Measurements from ENCODE around the gene PRSS35.
A peak's percentile ranks its signal among the peaks of the same experiment; 100 is the strongest.
"Not testable (repeated sequence)": the region's sequence is repeated elsewhere in the genome, so short reads cannot be mapped to it uniquely, and the experiment has no call there.

PRSS35 gene

DNA sequence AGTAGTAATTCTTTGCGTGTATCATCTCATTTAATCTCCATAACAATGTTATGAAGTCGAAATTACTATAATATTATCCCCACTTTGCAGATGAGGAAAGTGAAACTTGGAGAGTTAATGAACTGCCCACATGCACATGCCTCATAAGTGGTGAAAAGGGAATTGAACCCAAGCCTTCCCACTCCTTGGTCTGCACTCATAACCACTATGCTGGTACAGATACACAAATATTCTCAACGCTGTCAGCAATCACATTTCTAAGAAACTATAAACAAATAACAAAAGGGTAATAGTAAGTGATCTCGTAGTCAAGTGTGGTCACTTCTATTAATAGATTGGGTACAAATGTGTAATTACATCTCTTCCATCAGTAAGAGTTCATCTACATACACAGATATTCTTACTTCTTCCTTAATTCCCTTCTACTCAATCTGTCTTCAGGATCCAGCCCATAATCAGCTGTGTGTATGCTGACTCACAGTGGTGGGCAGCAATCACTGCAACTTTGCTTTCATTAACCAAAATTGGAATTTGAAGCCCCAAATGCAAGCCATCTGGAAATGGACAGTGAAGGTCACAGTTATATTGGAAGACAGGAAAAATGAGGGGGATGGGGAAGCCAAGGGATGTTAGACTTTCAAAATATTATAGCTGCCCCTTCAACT is 6.6 kb downstream of the PRSS35 start:
- peak in 1 of 2 donors; percentile 11 for DNase-seq

DNA sequence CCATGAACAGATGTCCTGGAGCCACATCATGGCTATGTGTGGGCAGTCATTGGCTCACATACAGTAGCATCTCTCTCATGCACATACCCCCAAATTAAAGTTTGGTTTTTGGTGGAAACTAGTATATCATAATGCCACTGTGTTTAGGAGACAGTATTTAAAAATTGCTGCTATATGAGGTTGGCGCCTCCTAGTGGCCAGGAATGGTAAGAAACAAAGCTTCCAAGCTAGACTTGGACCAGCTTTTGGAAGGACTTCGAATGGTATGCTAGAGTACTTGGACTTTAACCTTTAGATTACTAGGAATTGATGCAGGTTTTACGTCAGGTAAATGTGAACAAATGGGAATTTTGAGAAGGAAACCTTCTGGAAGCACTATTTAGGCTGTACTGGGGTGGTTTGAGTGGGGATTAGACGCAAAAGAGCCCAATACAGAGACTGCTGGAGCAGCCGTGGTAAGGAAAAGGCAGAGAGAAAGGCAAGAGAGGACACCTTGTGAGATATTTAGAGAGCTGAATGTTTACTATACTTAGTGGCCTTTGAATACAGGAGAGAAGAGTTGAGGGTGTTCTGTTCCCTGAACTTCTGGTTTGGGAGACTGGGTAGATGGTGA is 23.8 kb downstream of the PRSS35 start:
- DNase-seq: no peak

DNA sequence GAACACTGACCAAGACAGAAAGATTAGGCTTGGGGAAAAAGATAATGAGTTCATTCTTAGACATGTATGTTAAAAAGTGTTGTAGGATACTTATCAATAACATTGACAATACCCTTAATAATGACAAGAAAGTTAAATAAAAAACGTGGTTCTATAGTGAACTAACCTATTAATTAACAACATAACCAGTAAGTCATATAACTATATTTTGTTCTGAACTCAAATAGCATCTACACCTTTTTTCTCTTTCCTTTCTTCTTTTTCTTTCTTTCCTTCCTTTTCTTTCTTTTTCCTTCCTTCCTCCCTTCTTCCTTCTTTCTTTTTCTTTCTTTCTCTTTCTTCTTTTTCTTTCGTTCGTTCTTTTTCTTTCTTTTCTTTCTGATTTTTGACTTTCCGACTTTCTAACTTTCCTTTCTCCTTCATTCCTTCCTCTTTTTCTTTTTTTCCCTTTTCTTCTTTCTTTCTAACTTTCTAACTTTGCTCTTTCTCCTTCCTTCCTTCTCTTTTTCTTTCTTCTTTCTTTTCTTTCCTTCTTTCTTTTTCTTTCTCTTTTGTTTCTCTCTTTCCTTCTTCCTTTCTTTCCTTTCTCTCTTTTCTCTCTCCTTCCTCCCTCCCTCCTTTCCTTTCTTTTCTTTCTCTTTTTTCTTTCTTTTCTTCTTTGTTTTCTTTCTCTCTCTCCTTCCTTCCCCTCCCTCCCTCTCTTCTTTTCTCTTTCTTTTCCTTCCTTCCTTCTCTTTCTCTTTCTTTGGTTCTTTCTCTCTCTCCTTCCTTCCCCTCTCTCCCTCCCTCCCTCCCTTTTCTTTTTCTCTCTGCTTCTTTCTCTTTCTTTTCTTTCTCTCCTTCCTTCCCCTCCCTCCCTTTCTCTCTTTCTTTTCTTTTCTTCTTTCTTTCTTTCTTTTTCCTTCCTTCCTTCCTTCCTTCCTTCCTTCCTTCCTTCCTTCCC is 24.6 kb downstream of the PRSS35 start:
- no peak for DNase-seq

DNA sequence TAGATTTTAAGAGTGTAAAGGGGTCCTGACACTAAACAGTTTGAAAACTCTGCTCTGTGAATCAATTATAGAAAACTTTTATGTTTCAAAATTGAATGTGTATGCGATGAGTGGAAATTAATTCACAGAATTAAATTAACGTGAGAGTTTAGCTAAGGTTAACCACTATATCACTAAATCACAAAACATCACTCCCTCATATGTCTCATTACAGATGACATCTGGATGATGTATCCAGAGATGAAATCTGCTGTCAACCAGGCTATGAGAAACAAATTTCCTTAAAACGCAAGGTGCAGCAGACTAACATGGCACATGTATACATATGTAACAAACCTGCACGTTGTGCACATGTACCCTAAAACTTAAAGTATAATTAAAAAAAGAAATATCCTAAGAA is 27.3 kb downstream of the PRSS35 start:
- DNase-seq: no peak

DNA sequence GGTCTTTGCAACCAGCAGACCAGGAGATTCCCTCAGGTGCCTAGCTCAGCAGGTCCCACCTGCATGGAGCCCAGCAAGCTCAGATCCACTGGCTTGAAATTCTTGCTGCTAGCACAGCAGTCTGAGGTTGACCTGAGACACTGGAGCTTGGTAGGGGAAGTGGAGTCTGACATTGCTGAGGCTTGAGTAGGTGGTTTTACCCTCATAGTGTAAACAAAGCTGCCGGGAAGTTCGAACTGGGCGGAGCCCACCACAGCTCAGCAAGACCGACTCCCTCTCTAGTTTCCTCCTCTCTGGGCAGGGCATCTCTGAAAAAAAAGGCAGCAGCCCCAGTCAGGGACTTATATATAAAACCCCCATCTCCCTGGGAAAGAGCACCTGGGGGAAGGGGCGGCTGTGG is 34.3 kb downstream of the PRSS35 start:
- DNase-seq: no peak

DNA sequence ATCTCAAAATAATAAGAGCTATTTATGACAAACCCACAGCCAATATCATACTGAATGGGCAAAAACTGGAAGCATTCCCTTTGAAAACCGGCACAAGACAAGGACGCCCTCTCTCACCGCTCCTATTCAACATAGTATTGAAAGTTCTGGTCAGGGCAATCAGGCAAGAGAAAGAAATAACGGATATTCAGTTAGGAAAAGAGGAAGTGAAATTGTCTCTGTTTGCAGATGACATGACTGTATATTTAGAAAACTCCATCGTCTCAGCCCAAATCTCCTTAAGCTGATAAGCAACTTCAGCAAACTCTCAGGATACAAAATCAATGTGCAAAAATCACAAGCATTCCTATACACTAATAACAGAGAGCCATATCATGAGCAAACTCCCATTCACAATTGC is 38.1 kb downstream of the PRSS35 start:
- peak in 1 of 2 donors; percentile 33 for DNase-seq

DNA sequence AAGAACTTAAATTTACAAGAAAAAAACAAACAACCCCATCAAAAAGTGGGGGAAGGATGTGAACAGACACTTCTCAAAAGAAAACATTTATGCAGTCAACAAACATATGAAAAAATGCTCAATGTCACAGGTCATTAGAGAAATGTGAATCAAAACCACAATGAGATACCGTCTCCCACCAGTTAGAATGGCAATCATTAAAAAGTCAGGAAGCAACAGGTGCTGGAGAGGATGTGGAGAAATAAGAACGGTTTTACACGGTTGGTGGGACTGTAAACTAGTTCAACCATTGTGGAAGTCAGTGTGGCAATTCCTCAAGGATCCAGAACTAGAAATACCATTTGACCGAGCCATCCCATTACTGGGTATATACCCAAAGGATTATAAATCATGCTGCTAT is 39.4 kb downstream of the PRSS35 start:
- not testable (repeated sequence) for DNase-seq

DNA sequence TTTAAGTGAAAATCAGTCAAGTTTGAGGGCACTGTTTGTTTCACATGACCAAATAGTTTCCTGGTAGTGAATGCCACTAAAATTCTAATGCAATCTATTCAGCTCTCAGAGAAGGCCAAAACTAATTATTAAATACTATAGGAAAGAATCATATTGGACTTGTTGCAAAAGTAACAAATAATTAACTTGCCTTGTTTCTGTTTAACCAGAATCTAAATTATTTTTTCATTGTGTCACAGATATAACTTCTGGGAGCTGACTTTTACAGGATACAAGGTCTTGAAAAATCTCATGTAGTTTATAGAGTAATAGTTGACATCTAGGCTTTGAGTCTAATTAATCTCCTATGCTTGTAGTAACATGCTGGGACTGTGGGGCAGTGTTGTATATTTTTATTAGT is 44.5 kb downstream of the PRSS35 start:
- DNase-seq: no peak

DNA sequence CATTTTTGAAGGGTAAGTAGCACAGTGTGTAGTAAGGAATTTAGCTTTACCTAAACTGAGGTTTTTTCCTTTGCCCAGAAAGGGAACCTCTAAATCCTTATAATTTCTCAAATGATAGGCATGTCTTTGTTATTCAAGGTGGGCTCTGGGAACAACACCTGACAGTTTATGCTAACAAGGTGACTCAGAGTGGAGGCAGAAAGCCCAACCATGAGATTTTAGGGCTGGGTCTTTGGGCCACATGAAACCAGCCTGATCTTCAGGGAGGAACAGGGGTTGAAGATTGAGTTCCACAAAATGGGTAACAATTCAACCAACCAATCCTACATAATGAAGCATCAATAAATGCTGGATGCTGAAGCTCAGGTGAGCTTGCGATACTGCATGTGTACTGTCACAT is 46.6 kb downstream of the PRSS35 start:
- no peak for DNase-seq

DNA sequence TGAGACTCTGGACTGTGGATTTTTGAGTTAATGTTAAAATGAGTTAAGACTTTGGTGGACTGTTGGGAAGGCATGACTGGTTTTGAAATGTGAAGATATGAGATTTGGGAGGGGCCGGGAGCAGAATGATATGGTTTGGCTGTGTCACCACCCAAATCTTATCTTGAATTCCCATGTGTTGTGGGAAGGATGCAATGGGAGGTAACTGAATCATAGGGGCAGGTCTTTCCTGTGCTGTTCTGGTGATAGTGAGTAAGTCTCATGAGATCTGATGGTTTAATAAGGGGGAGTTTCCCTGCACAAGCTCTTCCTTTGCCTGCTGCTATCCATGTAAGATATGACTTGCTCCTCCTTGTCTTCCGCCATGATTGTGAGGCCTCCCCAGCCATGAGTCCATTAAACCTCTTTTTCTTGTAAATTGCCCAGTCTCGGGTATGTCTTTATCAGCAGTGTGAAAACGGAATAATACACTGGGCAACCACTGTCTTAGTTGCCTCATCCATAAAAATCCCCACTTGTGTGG is 59.4 kb downstream of the PRSS35 start:
- not testable (repeated sequence) for DNase-seq

DNA sequence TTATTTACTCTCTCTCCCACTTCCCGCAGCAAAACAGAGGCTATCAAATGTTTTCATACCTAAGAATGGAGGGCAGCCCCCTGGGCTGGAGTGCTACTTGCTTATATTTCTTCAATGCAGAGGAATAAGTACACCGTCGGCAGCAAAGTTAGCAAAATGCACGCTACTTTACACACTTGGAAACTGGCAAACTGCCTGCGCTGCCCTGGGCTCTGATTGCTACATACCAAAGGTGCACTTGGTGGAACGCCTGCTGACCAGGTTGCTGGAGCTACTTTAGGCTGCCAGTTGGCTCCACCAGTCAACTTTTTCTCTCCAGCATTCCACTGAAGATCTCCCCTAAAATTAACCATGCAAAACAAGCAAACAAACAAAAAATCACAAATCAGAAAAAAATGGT is 62.4 kb downstream of the PRSS35 start:
- DNase-seq: no peak

All from bone marrow (tissue), 2 donors.